SH-SY5Y (cell line): ENCODE data around the gene TOP2A.

Experiments used
- GATA2 ChIP-seq: IDR thresholded peaks from 2 replicates; pipeline ENCODE4 v1.6.1; 2011; ENCODE audit warnings: mild to moderate bottlenecking, low read depth, low read length
- GATA3 ChIP-seq: IDR thresholded peaks from 2 replicates; pipeline ENCODE4 v1.6.1; 2011; ENCODE audit warnings: low read depth, mild to moderate bottlenecking, low read length, moderate library complexity

DNA sequence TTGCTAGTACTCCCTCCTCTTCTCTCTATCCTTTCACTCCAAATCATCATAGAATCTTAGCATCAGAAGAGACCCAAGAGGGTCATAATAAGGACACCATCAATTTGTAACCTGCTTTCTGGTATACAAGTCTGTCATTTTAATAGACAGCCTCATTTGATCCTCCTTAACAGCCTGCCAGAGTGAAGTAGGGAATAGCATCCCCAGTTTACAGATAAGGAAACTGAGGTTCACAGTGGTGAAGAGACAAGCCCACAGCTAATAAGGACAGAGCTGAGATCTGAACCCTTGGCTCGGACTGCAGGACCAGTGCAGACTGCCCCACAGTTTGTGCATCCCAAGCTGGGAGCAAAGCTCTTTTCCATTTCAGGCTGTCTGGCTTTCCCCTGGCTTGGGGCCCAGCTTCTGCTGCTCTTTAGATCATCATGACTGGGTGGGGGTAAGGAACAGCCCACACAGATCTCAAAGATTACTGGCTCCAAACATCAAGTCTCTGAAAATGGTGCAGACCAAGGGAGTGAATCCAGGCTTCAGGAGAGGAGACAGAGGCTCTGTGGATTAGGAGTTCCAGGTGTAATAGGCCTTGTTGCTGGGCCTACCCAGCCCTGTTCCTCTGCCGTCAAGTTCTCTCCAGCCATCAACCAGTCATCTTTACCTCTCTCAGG lies 15.3 kb upstream of the TOP2A start:
- TF ChIP-seq GATA2 (peak; percentile 96), GATA3 (peak; percentile 65; the same call in 1 of the 2 replicates)
